Tibial nerve (tissue), 4 donors: ENCODE data around the gene TTLL3. TPM values are rescaled to one million over a fixed set of nuclear protein-coding genes. Genes with fewer than 3 reads are reported as not detected.
"Not testable (repeated sequence)": the region's sequence is repeated elsewhere in the genome, so short reads cannot be mapped to it uniquely, and the experiment has no call there.

Experiments used
- DNase-seq, 2 donors: peaks; one replicate each; pipeline ENCODE4 v3.0.0-alpha.2; 2019; ENCODE audit warnings: low spot score in 2 of 2
- H3K27ac ChIP-seq, 4 donors: fragments of 200-600 bp; sonication (generic) in 3 of 4; one replicate each; pipeline ENCODE4 v1.5.1; 2017 to 2019; ENCODE audit warnings: mild to moderate bottlenecking in 1 of 4
- H3K27me3 ChIP-seq, 2 donors: fragments of 200-600 bp; sonication (generic) in 1 of 2; one replicate each; pipeline versions ENCODE4 v1.5.1 to v1.6.0; 2017 to 2019
- H3K36me3 ChIP-seq, 3 donors: fragments of 200-600 bp; sonication (generic); one replicate each; pipeline ENCODE4 v1.5.1; 2018 to 2019
- H3K4me1 ChIP-seq, 4 donors: fragments of 200-600 bp; sonication (generic) in 3 of 4; one replicate each; pipeline ENCODE4 v1.5.1; 2017 to 2019
- H3K4me3 ChIP-seq, 4 donors: fragments of 200-600 bp; sonication (generic) in 3 of 4; one replicate each; pipeline ENCODE4 v1.5.1; 2017 to 2019; ENCODE audit warnings: mild to moderate bottlenecking in 1 of 4, moderate library complexity in 1 of 4
- H3K9me3 ChIP-seq, 4 donors: fragments of 200-600 bp; sonication (generic) in 3 of 4; one replicate each; pipeline ENCODE4 v1.5.1; 2017 to 2019
- EP300 ChIP-seq, 2 donors: sonication (generic); formaldehyde crosslinking; IDR thresholded peaks; one replicate each; pipeline ENCODE4 v1.6.1; 2017; ENCODE audit warnings: antibody characterized with exemption in 2 of 2, mild to moderate bottlenecking in 1 of 2
- POLR2A ChIP-seq, 2 donors: fragments of 450-650 bp; IDR thresholded peaks; one replicate each; pipeline ENCODE4 v1.6.1; 2017; ENCODE audit warnings: antibody characterized with exemption in 2 of 2, mild to moderate bottlenecking in 2 of 2, moderate library complexity in 2 of 2
- WGBS, 2 donors: methylation state at CpG; one replicate each; pipeline ENCODE4 v1.1.5; 2018; 5-methylcytosine and 5-hydroxymethylcytosine counted together
- total RNA-seq, 4 donors: library from RNA; depleted of rRNA; stranded (reverse); fragments of >200 nt; gene quantifications; one replicate each; pipeline ENCODE4 v1.1.0, GENCODE V29; 2016
- TF ChIP-seq, protein P1 (sequence below), 5 experiments: fragments of 200-600 bp in 3 of 5; fragments of 450-650 bp in 2 of 5; sonication (generic) in 3 of 5; IDR thresholded peaks; one replicate each; pipeline ENCODE4 v1.5.1; 2016 to 2019; ENCODE audit warnings: antibody characterized with exemption in 5 of 5, mild to moderate bottlenecking in 3 of 5, moderate library complexity in 2 of 5

TTLL3 gene
- total RNA-seq, 4 donors from 2014 or later: 58.2 to 173 (median 120) TPM

- DNase-seq: no peak
- H3K27ac ChIP-seq: peak overlapping the region in 2 of 4 donors; percentile 88 to 89
- peaks cover 0 to 40% (median 8%) of the 10 kb centered on the region in 4 donors for H3K4me1 ChIP-seq
- no peak overlapping the region for H3K4me3 ChIP-seq
- WGBS, 2 donors: 88 to 93% methylated on average over 6 to 8 of the region's 8 CpGs
- H3K36me3 ChIP-seq: no peaks in the 10 kb centered on the region
- no peaks in the 10 kb centered on the region for H3K27me3 ChIP-seq
- TF ChIP-seq EP300 (IDR thresholded peaks at IDR 0.05) (no peak), POLR2A (IDR thresholded peaks at IDR 0.05) (no peak)
- TF ChIP-seq, protein P1, sequence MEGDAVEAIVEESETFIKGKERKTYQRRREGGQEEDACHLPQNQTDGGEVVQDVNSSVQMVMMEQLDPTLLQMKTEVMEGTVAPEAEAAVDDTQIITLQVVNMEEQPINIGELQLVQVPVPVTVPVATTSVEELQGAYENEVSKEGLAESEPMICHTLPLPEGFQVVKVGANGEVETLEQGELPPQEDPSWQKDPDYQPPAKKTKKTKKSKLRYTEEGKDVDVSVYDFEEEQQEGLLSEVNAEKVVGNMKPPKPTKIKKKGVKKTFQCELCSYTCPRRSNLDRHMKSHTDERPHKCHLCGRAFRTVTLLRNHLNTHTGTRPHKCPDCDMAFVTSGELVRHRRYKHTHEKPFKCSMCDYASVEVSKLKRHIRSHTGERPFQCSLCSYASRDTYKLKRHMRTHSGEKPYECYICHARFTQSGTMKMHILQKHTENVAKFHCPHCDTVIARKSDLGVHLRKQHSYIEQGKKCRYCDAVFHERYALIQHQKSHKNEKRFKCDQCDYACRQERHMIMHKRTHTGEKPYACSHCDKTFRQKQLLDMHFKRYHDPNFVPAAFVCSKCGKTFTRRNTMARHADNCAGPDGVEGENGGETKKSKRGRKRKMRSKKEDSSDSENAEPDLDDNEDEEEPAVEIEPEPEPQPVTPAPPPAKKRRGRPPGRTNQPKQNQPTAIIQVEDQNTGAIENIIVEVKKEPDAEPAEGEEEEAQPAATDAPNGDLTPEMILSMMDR (IDR thresholded peaks at IDR 0.05): no peak
- H3K9me3 ChIP-seq: no peaks in the 10 kb centered on the region
Measured at GRCh38 chr3:9866639-9867038, 56.6 kb downstream of the TTLL3 start.

DNA sequence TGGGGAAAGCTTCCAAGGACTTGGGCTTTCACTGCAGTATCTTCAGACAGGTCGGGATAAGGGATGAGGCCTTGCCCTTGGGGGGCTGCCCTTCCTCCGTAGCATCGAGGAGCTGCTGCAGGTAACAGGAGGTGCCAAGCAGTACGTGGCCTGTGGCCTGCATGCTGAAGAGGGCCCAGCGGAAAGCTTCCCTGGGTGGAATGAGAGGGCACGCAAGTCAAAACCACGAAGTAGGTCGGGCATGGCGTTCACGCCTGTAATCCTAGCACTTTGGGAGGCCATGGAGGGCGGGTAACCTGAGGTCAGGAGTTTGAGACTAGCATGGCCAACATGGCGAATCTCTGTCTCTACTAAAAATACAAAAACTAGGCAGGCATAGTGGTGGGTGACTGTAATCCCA, 57.0 kb downstream of the TTLL3 start:
- Histone ChIP-seq H3K36me3 (no peaks in the 10 kb centered on the region), H3K27me3 (no peaks in the 10 kb centered on the region), H3K27ac (peak overlapping the region in 2 of 4 donors; percentile 11 to 88), H3K4me3 (no peak overlapping the region), H3K4me1 (peaks cover 0 to 36% (median 8%) of the 10 kb centered on the region in 4 donors), H3K9me3 (no peaks in the 10 kb centered on the region)
- no peak for DNase-seq
- TF ChIP-seq, protein P1 (IDR thresholded peaks at IDR 0.05): no peak
- no peak for TF ChIP-seq EP300 (IDR thresholded peaks at IDR 0.05)
- no peak for TF ChIP-seq POLR2A (IDR thresholded peaks at IDR 0.05)
- 88 to 93% methylated on average over 12 of the region's 12 CpGs for WGBS, 2 donors

DNA sequence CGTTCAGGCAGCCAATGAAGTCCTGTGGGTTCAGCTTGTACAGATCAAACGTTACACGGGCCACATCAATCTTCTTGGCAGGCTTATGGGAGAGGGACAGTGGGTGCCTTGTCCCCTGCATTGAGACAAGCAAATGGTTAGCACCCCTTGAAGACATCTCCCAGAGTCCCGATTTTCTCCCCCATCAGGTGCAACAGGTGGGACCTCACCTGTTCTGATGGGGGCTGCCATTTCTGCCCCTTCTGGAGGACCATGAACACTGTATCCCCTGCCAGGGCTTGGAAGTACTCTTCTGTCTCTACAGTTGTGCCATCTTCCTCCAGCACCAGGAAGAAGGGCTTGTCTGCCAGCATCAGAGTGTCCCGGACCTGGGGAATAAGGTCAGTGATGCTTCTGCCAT, 59.9 kb downstream of the TTLL3 start:
- peaks cover 0 to 9% (median 2%) of the 10 kb centered on the region in 4 donors for H3K4me1 ChIP-seq
- 61 to 78% methylated on average over 4 to 5 of the region's 5 CpGs for WGBS, 2 donors
- no peak for DNase-seq
- H3K9me3 ChIP-seq: no peaks in the 10 kb centered on the region
- no peaks in the 10 kb centered on the region for H3K36me3 ChIP-seq
- TF ChIP-seq, protein P1 (IDR thresholded peaks at IDR 0.05): no peak
- TF ChIP-seq POLR2A (IDR thresholded peaks at IDR 0.05): no peak
- H3K27me3 ChIP-seq: no peaks in the 10 kb centered on the region
- H3K27ac ChIP-seq: no peak overlapping the region
- no peak overlapping the region for H3K4me3 ChIP-seq

GRCh38 chr3:9870978-9871377, 60.9 kb downstream of the TTLL3 start:
- Histone ChIP-seq H3K27ac (no peak overlapping the region), H3K4me3 (no peak overlapping the region), H3K9me3 (no peaks in the 10 kb centered on the region), H3K4me1 (peaks cover 0 to 5% (median 0%) of the 10 kb centered on the region in 4 donors), H3K36me3 (no peaks in the 10 kb centered on the region), H3K27me3 (no peaks in the 10 kb centered on the region)
- WGBS, 2 donors: 46 to 95% methylated on average over 1 of the region's 1 CpG
- TF ChIP-seq POLR2A (IDR thresholded peaks at IDR 0.05) (no peak), EP300 (IDR thresholded peaks at IDR 0.05) (no peak)
- TF ChIP-seq, protein P1 (IDR thresholded peaks at IDR 0.05): no peak
- DNase-seq: no peak

- not testable (repeated sequence) for H3K27ac ChIP-seq, DNase-seq, H3K27me3 ChIP-seq, H3K4me3 ChIP-seq, H3K4me1 ChIP-seq, H3K9me3 ChIP-seq, H3K36me3 ChIP-seq
- WGBS, 2 donors: 94 to 95% methylated on average over 5 of the region's 5 CpGs
Measured at GRCh38 chr3:9872067-9872466, 62.0 kb downstream of the TTLL3 start.

- no peak for DNase-seq
- Histone ChIP-seq H3K9me3 (no peaks in the 10 kb centered on the region), H3K27ac (peak overlapping the region in 1 of 4 donors; percentile 29), H3K27me3 (no peaks in the 10 kb centered on the region), H3K4me1 (peaks cover 0 to 5% (median 0%) of the 10 kb centered on the region in 4 donors), H3K4me3 (no peak overlapping the region), H3K36me3 (no peaks in the 10 kb centered on the region)
- TF ChIP-seq POLR2A (IDR thresholded peaks at IDR 0.05): no peak
- TF ChIP-seq EP300 (IDR thresholded peaks at IDR 0.05): no peak
- TF ChIP-seq, protein P1 (IDR thresholded peaks at IDR 0.05): no peak
Measured at GRCh38 chr3:9875448-9875847, 65.4 kb downstream of the TTLL3 start.

GRCh38 chr3:9876255-9876654, 66.2 kb downstream of the TTLL3 start:
- not testable (repeated sequence) for H3K36me3 ChIP-seq, H3K9me3 ChIP-seq, DNase-seq, H3K4me1 ChIP-seq, H3K27ac ChIP-seq, H3K27me3 ChIP-seq, H3K4me3 ChIP-seq
- WGBS, 2 donors: 81 to 87% methylated on average over 4 of the region's 4 CpGs
